H1 (cell line): ENCODE measurements around the gene KCNG3. TPM values are rescaled to one million over a fixed set of nuclear protein-coding genes. Genes with fewer than 3 reads are reported as not detected.

Experiments used
- TAF1 ChIP-seq: IDR thresholded peaks from 2 replicates; pipeline ENCODE4 v1.6.1; 2011; ENCODE audit warnings: mild to moderate bottlenecking, low read depth, low read length
- polyA plus RNA-seq, 7 experiments: library from polyadenylated mRNA; depleted of rRNA in 3 of 7; stranded (reverse) in 5 of 7; unstranded in 2 of 7; fragments of >200 nt in 5 of 7; fragments of 200-250 nt in 2 of 7; gene quantifications; 1 replicate in 5 of 7; 2 replicates in 1 of 7; 4 replicates in 1 of 7; pipeline versions ENCODE4 v1.2.1 to v1.2.3, GENCODE V29; 2011 to 2013; ENCODE audit warnings: missing spikeins in 2 of 7, mixed read lengths in 2 of 7
- total RNA-seq: library from RNA; stranded (reverse); fragmentation: NEBNext Ultra II Directional; extraction: Animal tissue kit (Norgen Biotek cat#: 25700); gene quantifications from 2 replicates; pipeline ENCODE4 v1.2.1, GENCODE V29; 2021

KCNG3 gene
- total and polyA plus RNA-seq, 2 of the 8 experiments (the other 6 are each of a cell fraction or from before 2014, with no cell fraction given): 8.1 to 21.3 TPM

GRCh38 chr2:42421601-42422239 lies 72.1 kb downstream of the KCNG3 start (continued):
- no peak for TF ChIP-seq TAF1
